IMR-90 (cell line): ENCODE data around the gene KCNH2.

ENCODE experiments used
- CEBPB ChIP-seq: IDR thresholded peaks from 2 replicates; pipeline ENCODE4 v1.6.1; 2012; ENCODE audit warnings: low read depth, low read length, improper control_type of control experiment
- CHD1 ChIP-seq: IDR thresholded peaks from 2 replicates; pipeline ENCODE4 v1.6.1; 2012; ENCODE audit warnings: low read depth, low read length, improper control_type of control experiment
- MAZ ChIP-seq: IDR thresholded peaks from 2 replicates; pipeline ENCODE4 v1.6.1; 2012; ENCODE audit warnings: low read depth, mild to moderate bottlenecking, low read length, improper control_type of control experiment, moderate library complexity, borderline replicate concordance
- POLR2A ChIP-seq: IDR thresholded peaks from 2 replicates; pipeline ENCODE4 v1.6.1; 2012; ENCODE audit warnings: mild to moderate bottlenecking, low read depth, low read length
- RFX5 ChIP-seq: IDR thresholded peaks from 2 replicates; pipeline ENCODE4 v1.8.0; 2012; ENCODE audit warnings: low read depth, mild to moderate bottlenecking, low read length, moderate library complexity
- SMC3 ChIP-seq: fragments of 150-350 bp; IDR thresholded peaks from 2 replicates; pipeline ENCODE4 v1.6.1; 2016; ENCODE audit warnings: low read depth, mild to moderate bottlenecking, antibody characterized with exemption, low read length, moderate library complexity
- TF ChIP-seq, protein P1 (sequence below): conservative IDR thresholded peaks from 2 replicates; pipeline ENCODE4 v1.5.1; 2012; ENCODE audit warnings: mild to moderate bottlenecking, low read depth, low read length, improper control_type of control experiment
- TF ChIP-seq, protein P2 (sequence below): fragments of 150-350 bp; IDR thresholded peaks from 2 replicates; pipeline ENCODE4 v1.6.1; 2016; ENCODE audit warnings: low read depth, mild to moderate bottlenecking, low read length, moderate library complexity, borderline replicate concordance

GRCh38 chr7:150955519-150956394, 22.4 kb downstream of the KCNH2 start:
- TF ChIP-seq, protein P1, sequence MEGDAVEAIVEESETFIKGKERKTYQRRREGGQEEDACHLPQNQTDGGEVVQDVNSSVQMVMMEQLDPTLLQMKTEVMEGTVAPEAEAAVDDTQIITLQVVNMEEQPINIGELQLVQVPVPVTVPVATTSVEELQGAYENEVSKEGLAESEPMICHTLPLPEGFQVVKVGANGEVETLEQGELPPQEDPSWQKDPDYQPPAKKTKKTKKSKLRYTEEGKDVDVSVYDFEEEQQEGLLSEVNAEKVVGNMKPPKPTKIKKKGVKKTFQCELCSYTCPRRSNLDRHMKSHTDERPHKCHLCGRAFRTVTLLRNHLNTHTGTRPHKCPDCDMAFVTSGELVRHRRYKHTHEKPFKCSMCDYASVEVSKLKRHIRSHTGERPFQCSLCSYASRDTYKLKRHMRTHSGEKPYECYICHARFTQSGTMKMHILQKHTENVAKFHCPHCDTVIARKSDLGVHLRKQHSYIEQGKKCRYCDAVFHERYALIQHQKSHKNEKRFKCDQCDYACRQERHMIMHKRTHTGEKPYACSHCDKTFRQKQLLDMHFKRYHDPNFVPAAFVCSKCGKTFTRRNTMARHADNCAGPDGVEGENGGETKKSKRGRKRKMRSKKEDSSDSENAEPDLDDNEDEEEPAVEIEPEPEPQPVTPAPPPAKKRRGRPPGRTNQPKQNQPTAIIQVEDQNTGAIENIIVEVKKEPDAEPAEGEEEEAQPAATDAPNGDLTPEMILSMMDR = 0 out of 2 replicates have a peak, but pooled peaks have one; percentile 0
- TF ChIP-seq POLR2A (no peak), MAZ (no peak; the same call in 1 of the 2 replicates), RFX5 (no peak), CHD1 (no peak), CEBPB (no peak), SMC3 (no peak)
- TF ChIP-seq, protein P2, sequence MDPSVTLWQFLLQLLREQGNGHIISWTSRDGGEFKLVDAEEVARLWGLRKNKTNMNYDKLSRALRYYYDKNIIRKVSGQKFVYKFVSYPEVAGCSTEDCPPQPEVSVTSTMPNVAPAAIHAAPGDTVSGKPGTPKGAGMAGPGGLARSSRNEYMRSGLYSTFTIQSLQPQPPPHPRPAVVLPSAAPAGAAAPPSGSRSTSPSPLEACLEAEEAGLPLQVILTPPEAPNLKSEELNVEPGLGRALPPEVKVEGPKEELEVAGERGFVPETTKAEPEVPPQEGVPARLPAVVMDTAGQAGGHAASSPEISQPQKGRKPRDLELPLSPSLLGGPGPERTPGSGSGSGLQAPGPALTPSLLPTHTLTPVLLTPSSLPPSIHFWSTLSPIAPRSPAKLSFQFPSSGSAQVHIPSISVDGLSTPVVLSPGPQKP = no peak
